ENCODE results near the gene SIAH3. TPM values are rescaled to one million over a fixed set of nuclear protein-coding genes. Genes with fewer than 3 reads are reported as not detected.

The SIAH3 gene
- total RNA-seq, 8 experiments from 2014 or later, result 0.56 to 7.4 (median 3.6) TPM

DNA sequence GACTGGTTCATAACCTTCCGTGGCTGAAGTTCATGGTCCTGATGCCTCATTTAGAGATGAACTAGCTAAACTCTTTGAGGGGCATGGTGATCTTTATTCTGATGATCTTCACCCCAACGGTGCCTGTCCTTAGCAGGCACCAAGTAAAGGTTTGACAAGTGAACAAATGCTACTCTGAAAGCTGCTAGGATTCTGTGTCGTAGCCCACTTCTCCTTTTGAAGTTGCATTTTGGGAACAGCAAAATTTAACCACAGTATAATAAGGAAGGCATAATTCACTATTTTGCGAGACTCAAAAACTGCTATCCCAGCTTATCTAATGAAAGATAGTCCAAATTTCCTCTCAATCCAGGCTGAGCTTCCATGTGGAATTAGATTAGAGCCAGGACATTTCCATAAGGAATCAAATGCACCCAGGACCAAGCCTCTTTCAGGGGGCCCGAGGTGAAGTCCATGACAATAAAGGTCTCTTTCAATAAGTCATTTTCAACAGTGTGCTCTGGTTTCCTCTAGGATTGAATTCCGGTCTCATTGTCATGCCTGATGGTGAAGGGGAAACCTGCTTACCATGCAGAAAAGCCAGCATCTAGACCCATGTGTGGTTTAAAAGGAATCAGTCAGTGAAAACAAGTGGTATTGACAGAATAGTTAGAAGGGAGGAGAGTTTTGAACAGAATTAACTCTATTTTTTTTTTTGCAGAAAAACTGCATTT lies 23.1 kb downstream of the SIAH3 start:
- Histone ChIP-seq H3K4me3 (no peak overlapping the region), H3K4me1 (replicated peaks in 1 of 2) (peaks cover 11 to 59% of the 10 kb centered on the region in 2 donors), H3K27ac (no peak overlapping the region)
- in situ Hi-C loops (cut with MboI; ENCODE audit: low pct_unique_long_range_greater_than_20kb in 2 of 9, low sequenced_read_pairs in 9 of 9, unreplicated experiment in 9 of 9), result no loop called here
- ATAC-seq (replicated peaks in 6 of 8), result peak in 3 of 8 experiments; percentile 9 to 45 (median 44)
- 23 to 80% (median 50%) methylated on average over 2 to 5 of the region's 6 CpGs for WGBS, 10 experiments

DNA sequence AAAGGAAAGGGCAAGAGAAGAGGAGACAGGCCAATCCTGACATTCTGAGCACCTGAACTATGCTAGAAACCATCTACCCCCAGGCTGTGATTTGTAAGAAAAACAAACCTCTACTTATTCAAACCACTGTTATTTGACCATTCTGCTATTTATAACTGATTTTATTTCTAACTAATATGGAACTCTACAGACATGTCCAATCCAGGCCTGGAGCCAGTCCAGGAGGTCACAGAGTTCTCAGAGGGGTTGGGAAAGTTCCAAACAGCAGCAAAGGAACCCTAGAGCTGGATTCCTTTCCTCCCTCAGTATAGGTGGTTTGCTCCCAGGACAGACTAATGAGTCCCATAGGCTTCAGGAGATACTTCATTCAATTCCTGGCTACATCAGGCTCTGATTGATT lies 24.2 kb downstream of the SIAH3 start:
- no peak for ATAC-seq (replicated peaks in 6 of 8)
- Histone ChIP-seq H3K27ac (peak overlapping the region in 1 of 2 donors; percentile 14), H3K4me3 (no peak overlapping the region), H3K4me1 (replicated peaks in 1 of 2) (peaks cover 15 to 64% of the 10 kb centered on the region in 2 donors)
- in situ Hi-C loops (cut with MboI; ENCODE audit: low pct_unique_long_range_greater_than_20kb in 2 of 9, low sequenced_read_pairs in 9 of 9, unreplicated experiment in 9 of 9), result no loop called here

DNA sequence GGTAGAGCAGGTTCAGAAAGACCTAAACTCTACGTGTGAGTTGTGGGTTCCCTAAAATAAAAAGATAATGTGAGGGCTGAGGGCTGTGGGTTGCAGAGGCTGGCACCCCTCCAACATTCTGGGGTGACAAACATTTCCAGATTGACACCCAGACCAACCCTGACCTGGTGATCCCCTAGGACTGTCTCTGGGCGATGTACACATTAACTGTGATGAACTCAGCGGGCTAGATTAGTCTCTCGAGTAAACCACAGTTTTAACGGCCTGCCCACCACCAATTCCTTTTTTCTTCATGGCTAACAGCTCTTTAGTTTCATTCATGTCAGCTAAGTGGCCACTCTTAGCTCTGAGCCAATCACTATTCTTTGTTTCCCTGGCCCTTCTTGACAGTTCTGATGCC lies 24.8 kb downstream of the SIAH3 start:
- WGBS, 10 experiments, result 44 to 92% (median 67%) methylated on average over 2 to 5 of the region's 5 CpGs; no CpG with 5 or more reads in 3 of the 10 experiments
- Histone ChIP-seq H3K4me3 (no peak overlapping the region), H3K4me1 (replicated peaks in 1 of 2) (peaks cover 15 to 69% of the 10 kb centered on the region in 2 donors), H3K27ac (peak overlapping the region in 1 of 2 donors; percentile 14)
- in situ Hi-C loops (cut with MboI; ENCODE audit: low pct_unique_long_range_greater_than_20kb in 2 of 9, low sequenced_read_pairs in 9 of 9, unreplicated experiment in 9 of 9), result no loop called here
- no peak for ATAC-seq (replicated peaks in 6 of 8)

DNA sequence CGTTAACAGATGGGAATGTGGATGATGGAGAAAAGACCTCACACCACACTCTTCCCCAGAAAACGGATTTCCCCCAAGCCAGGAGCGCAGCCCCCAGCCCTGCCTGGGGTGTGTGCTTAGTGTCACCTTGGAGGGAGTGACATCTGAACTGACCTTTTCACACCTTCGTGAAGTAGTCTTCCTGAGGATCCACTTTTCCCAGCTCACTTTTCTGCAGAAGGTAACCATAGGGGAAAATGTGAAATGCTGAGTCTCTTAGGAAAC lies 26.2 kb downstream of the SIAH3 start:
- peak overlapping the region in 1 of 2 donors; percentile 16 for H3K27ac ChIP-seq
- in situ Hi-C loops (cut with MboI; ENCODE audit: low pct_unique_long_range_greater_than_20kb in 2 of 9, low sequenced_read_pairs in 9 of 9, unreplicated experiment in 9 of 9), result no loop called here
- WGBS, 10 experiments, result 56 to 84% (median 67%) methylated on average over 1 to 3 of the region's 4 CpGs; no CpG with 5 or more reads in 5 of the 10 experiments
- no peak overlapping the region for H3K4me3 ChIP-seq
- no peak for ATAC-seq (replicated peaks in 6 of 8)
- H3K4me1 ChIP-seq (replicated peaks in 1 of 2), result peaks cover 15 to 78% of the 10 kb centered on the region in 2 donors

DNA sequence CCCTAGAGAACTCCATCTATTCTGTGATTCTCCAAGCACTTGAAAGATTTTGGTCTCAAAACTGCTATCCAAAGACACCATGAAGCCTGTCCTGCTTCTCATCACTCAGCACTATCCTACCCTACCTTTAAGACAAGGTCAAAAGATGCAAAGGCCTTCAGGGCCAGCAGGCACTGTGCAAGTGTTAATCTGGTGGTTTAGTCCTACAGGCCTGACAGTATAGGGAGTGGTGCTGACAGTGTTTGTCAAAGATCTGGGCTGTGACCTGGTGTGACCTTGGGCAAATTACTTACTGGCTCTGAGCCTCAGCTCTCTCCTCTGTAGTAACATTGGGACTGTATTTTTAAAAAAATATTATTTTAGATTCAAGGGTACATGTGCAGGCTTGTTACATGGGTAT lies 28.0 kb downstream of the SIAH3 start:
- peak in 3 of 8 experiments; percentile 26 to 76 (median 66) for ATAC-seq (replicated peaks in 6 of 8)
- Histone ChIP-seq H3K4me1 (replicated peaks in 1 of 2) (peaks cover 11 to 73% of the 10 kb centered on the region in 2 donors), H3K27ac (peak overlapping the region in 1 of 2 donors; percentile 79), H3K4me3 (no peak overlapping the region)
- in situ Hi-C loops (cut with MboI; ENCODE audit: low pct_unique_long_range_greater_than_20kb in 2 of 9, low sequenced_read_pairs in 9 of 9, unreplicated experiment in 9 of 9), result no loop called here

DNA sequence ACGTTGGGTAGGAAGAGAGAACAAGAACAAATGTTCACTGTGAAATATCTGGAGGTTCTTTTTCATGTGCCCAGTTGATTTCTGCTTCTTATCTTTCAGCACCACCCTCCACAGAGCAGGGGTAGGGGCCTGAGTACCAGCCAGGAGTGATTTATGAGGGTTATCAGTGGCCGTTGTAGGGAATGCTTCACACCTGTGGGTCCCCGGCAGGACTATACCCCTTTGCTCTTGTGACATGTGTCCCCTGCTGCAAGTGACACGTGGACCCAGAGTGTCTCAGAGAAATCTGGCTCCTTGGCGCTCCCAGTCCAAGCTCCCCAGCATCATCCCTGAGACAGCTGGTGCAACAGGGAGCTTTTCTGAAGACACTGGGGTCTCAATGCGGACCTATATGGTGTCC lies 29.7 kb downstream of the SIAH3 start:
- H3K4me3 ChIP-seq, result no peak overlapping the region
- H3K27ac ChIP-seq, result no peak overlapping the region
- WGBS, 10 experiments, result 23 to 100% (median 79%) methylated on average over 1 to 4 of the region's 6 CpGs; no CpG with 5 or more reads in 2 of the 10 experiments
- ATAC-seq (replicated peaks in 6 of 8), result no peak
- H3K4me1 ChIP-seq (replicated peaks in 1 of 2), result peaks cover 10 to 63% of the 10 kb centered on the region in 2 donors
- in situ Hi-C loops (cut with MboI; ENCODE audit: low pct_unique_long_range_greater_than_20kb in 2 of 9, low sequenced_read_pairs in 9 of 9, unreplicated experiment in 9 of 9), result no loop called here

DNA sequence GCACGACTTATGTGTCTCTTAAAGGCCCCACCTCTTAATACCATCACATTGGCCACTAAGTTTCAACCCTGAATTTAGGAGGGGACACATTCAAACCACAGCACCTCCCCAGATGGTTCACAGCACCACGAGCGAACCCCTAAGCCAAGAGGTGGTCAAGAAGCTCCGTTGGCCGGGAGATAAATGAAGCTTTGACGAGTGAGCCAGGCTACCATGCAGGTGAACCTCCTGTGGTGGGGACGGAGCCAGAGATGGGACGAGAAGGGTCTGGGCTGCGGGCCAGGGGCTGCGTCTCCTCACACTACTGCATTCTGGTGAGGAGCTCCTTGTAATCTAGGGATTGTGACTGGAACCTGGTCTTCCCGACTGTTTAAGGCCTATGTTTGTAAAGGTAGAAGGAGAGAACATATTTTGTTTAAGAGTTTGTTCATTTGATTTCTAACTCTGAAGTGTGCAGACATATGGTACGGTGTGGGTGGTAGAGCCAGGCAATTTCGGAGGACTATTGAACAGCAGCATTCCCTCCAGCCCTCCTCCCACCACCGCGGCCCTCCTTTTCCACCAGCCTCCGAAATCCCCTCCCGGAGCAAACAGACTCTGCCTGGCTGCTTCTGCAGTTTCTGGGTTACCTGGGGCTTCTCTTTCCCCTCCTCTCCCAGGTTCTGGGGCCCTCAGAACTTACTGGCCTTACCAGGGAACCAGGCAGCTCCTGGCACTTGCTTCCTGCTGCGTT lies 31.3 kb downstream of the SIAH3 start:
- peaks cover 20 to 66% of the 10 kb centered on the region in 2 donors for H3K4me1 ChIP-seq (replicated peaks in 1 of 2)
- no peak overlapping the region for H3K27ac ChIP-seq
- in situ Hi-C loops (cut with MboI; ENCODE audit: low pct_unique_long_range_greater_than_20kb in 2 of 9, low sequenced_read_pairs in 9 of 9, unreplicated experiment in 9 of 9), result no loop called here
- no peak overlapping the region for H3K4me3 ChIP-seq
- 50 to 100% (median 96%) methylated on average over 1 to 10 of the region's 18 CpGs; no CpG with 5 or more reads in 2 of the 10 experiments for WGBS, 10 experiments
- no peak for ATAC-seq (replicated peaks in 6 of 8)

DNA sequence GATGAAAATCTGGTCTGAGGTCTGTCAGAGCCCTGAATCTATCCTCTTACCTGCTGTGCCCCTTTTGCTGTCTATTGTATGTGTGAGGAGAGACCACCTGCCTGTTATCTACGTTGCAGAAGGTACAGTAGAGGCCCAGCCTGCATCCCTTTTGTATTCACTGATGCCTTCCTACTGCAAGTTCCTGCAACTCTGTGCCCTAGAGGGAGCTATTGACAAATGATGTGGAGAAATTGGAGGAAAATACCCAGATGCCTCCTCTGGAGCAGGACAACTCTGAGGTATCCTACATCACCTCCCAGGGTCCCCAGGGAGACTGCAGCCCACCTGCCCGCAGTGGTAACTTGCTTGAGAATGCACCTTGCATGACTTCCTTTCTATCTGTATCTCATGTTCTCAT lies 33.7 kb downstream of the SIAH3 start:
- Histone ChIP-seq H3K4me3 (no peak overlapping the region), H3K4me1 (replicated peaks in 1 of 2) (peaks cover 12 to 51% of the 10 kb centered on the region in 2 donors), H3K27ac (no peak overlapping the region)
- 0 to 100% (median 80%) methylated on average over 1 to 2 of the region's 2 CpGs; no CpG with 5 or more reads in 5 of the 10 experiments for WGBS, 10 experiments
- ATAC-seq (replicated peaks in 6 of 8), result no peak
- in situ Hi-C loops (cut with MboI; ENCODE audit: low pct_unique_long_range_greater_than_20kb in 2 of 9, low sequenced_read_pairs in 9 of 9, unreplicated experiment in 9 of 9), result no loop called here

DNA sequence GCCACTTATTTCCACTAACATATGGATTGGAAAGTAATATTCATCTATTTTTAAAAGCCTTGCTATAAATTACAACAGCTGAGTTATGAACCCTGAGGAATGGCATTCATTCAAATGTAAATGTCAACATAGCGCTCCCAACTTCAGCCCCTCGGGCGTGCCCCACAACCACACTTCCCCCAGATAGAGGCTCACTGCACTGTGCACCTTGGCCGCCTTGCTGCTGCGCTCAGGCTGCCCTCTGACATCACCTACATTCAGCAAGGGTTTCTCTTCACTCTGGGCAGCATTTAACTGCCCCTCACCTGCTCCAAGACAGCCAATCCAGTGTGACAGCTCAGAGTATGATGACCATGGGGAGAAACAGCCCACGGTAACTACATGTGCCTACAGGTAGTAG lies 35.1 kb downstream of the SIAH3 start:
- Histone ChIP-seq H3K4me1 (replicated peaks in 1 of 2) (peaks cover 14 to 50% of the 10 kb centered on the region in 2 donors), H3K4me3 (no peak overlapping the region), H3K27ac (no peak overlapping the region)
- in situ Hi-C loops (cut with MboI; ENCODE audit: low pct_unique_long_range_greater_than_20kb in 2 of 9, low sequenced_read_pairs in 9 of 9, unreplicated experiment in 9 of 9), result no loop called here
- peak in 5 of 8 experiments; percentile 59 to 80 (median 65) for ATAC-seq (replicated peaks in 6 of 8)
- WGBS, 10 experiments, result 50 to 100% (median 66%) methylated on average over 1 to 6 of the region's 6 CpGs; no CpG with 5 or more reads in 2 of the 10 experiments

DNA sequence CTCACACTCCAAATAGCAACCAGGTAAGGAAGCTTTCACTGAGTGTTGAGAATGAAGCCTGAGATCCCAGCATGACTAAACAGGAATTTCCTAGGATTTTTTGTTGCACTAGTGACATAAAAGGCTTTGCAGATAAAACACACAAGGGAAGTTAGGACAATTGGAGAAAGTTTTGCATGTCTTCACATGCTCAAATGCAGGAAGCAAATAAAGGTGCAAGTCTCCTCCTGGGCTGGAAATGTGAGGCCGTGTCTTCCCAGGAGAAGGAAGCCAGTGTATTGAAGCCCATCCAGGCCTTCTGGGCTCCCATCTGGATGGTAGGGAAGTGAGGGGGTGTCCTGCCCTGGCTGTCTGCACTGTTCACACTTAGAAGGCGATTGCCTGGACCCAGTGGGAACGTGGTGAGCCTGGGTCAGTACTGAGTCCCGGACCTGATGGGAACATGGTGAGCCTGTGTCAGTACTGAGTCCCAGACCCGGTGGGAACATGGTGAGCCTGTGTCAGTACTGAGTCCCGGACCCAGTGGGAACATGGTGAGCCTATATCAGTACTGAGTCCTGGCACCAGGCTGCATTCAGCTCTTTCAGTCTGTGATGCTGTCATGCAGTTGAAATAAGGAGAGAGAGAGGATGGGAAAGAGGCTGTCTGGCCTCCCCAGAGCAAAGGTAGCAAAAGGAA lies 38.7 kb downstream of the SIAH3 start:
- H3K4me1 ChIP-seq (replicated peaks in 1 of 2), result peaks cover 31 to 73% of the 10 kb centered on the region in 2 donors
- no peak overlapping the region for H3K4me3 ChIP-seq
- WGBS, 10 experiments, result 33 to 86% (median 74%) methylated on average over 1 to 4 of the region's 6 CpGs; no CpG with 5 or more reads in 5 of the 10 experiments
- peak overlapping the region in 1 of 2 donors; percentile 41 for H3K27ac ChIP-seq
- in situ Hi-C loops (cut with MboI; ENCODE audit: low pct_unique_long_range_greater_than_20kb in 2 of 9, low sequenced_read_pairs in 9 of 9, unreplicated experiment in 9 of 9), result no loop called here
- peak in 4 of 8 experiments; percentile 28 to 35 (median 29) for ATAC-seq (replicated peaks in 6 of 8)

DNA sequence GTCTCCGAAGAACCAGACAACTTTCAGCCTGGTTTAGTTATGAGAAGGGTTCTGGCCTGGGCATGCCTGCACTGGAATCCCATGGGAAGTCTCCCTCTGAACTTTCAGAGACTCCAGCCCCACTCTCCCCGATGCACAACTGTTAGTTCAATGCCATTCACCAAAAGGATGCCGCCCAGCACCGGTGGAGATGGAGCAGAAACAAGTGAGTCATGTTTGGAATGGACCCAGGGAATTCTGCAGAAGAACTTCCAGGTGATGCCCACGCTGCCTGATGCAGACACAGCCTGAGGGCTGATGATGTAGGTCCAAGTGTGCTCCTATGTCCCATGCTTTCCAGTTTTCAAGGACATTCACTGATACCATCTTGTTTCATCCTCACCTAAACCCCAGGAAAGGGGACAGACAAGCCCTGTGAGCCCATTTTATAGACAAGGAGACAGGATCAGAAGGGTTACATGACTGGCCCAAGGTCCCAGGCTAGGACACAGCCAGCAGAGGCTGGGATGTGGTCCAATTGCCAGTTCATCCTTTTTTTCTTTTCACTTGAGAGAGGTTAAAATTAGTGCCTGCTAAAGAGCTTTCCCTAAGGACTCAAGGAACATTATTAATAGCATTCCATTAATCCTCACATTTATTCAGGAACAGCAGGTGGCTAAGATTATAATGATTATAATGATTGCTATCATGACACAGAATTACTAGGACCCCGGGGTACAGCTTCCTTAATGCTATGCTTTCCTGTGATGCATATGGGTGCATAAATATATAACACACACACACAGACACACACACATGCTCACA lies 39.5 kb downstream of the SIAH3 start:
- 11 to 100% (median 90%) methylated on average over 1 to 5 of the region's 6 CpGs; no CpG with 5 or more reads in 3 of the 10 experiments for WGBS, 10 experiments
- in situ Hi-C loops (cut with MboI; ENCODE audit: low pct_unique_long_range_greater_than_20kb in 2 of 9, low sequenced_read_pairs in 9 of 9, unreplicated experiment in 9 of 9), result no loop called here
- no peak for ATAC-seq (replicated peaks in 6 of 8)
- Histone ChIP-seq H3K27ac (no peak overlapping the region), H3K4me3 (no peak overlapping the region), H3K4me1 (replicated peaks in 1 of 2) (peaks cover 31 to 74% of the 10 kb centered on the region in 2 donors)

DNA sequence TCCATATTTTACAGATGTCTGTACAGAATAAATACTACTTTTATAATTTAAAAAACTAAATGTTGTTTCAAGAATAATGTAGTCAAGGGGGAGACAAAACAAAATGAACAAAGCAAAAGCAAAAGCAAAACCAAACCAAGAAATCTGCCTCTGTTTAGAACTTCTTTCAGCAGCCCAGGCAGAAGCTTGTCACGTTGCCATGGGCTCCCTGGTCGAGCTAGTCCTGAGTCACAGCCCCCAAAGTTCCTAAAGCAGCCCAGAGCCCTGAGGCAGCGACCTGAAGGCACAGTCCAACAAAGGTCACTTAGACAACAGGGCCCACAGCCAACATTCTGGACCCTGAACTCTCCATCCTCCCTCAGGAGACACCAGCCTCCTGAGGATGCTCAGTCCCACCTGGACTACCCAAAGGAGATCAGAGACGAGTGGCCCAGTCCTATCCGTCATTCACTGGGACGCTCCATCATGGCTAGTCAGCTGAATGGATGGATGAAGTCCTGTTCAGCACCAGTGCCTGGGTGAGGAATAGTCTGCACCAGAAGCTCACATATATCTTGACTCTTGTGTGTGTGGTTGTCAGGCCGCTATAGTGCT lies 41.7 kb downstream of the SIAH3 start:
- in situ Hi-C loops (cut with MboI; ENCODE audit: low pct_unique_long_range_greater_than_20kb in 2 of 9, low sequenced_read_pairs in 9 of 9, unreplicated experiment in 9 of 9), result no loop called here
- WGBS, 10 experiments, result 4 to 100% (median 47%) methylated on average over 1 to 4 of the region's 7 CpGs; no CpG with 5 or more reads in 2 of the 10 experiments
- peak in 3 of 8 experiments; percentile 24 to 28 (median 28) for ATAC-seq (replicated peaks in 6 of 8)

More for the DNA sequence above, 41.7 kb downstream of the SIAH3 start:
- Histone ChIP-seq H3K4me3 (no peak overlapping the region), H3K4me1 (replicated peaks in 1 of 2) (peaks cover 20 to 52% of the 10 kb centered on the region in 2 donors), H3K27ac (peak overlapping the region; percentile 36 to 41)

All from motor neuron (in vitro differentiated cells).